Ovary (tissue), 3 donors: ENCODE data around the gene KLHL25.

Experiments used
- EP300 ChIP-seq: sonication (generic); formaldehyde crosslinking; IDR thresholded peaks from one replicate; pipeline ENCODE4 v1.6.1; 2017; ENCODE audit warnings: antibody characterized with exemption
- POLR2A ChIP-seq: fragments of 450-650 bp; IDR thresholded peaks from one replicate; pipeline ENCODE4 v1.6.1; 2017; ENCODE audit warnings: antibody characterized with exemption, mild to moderate bottlenecking, moderate library complexity
- TF ChIP-seq, protein P1 (sequence below), 3 donors: fragments of 450-650 bp in 2 of 3; fragments of 200-600 bp in 1 of 3; IDR thresholded peaks; one replicate each; pipeline versions ENCODE4 v1.5.1 to v1.8.0; 2016 to 2022; ENCODE audit warnings: antibody characterized with exemption in 3 of 3, mild to moderate bottlenecking in 1 of 3
- donor health status: DM: no; HTN: no; CAD: no.

DNA sequence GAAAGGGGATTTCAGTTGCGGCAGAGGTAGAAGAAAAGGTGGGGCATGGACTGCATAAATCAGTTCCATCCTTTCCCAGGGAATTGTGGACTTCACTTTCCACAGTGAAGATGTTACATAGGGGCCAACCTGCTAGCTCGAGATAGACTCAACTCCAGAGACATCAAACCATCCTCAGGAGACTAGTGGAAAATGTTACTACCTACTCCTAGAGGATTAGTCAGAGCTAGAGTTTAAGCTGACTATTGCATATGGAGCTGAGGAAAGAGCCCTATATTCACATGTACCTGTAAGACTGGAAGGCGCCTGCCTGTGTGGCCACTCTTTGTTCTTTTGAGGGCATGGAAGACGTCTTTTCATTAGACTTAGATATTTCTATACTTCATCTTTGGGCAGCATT lies 69.2 kb downstream of the KLHL25 start:
- TF ChIP-seq, protein P1, sequence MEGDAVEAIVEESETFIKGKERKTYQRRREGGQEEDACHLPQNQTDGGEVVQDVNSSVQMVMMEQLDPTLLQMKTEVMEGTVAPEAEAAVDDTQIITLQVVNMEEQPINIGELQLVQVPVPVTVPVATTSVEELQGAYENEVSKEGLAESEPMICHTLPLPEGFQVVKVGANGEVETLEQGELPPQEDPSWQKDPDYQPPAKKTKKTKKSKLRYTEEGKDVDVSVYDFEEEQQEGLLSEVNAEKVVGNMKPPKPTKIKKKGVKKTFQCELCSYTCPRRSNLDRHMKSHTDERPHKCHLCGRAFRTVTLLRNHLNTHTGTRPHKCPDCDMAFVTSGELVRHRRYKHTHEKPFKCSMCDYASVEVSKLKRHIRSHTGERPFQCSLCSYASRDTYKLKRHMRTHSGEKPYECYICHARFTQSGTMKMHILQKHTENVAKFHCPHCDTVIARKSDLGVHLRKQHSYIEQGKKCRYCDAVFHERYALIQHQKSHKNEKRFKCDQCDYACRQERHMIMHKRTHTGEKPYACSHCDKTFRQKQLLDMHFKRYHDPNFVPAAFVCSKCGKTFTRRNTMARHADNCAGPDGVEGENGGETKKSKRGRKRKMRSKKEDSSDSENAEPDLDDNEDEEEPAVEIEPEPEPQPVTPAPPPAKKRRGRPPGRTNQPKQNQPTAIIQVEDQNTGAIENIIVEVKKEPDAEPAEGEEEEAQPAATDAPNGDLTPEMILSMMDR (IDR thresholded peaks at IDR 0.05): no peak
- TF ChIP-seq EP300 (no peak), POLR2A (no peak)
